EL (cell line): Measurements from ENCODE around the gene SPOCD1.

ENCODE experiments used
- DNase-seq: peaks from one replicate; pipeline ENCODE4 v3.0.0-alpha.2; 2016

Gene SPOCD1

GRCh38 chr1:31785947-31786290, 29.9 kb downstream of the SPOCD1 start:
- DNase-seq, result no peak

GRCh38 chr1:31785020-31785946, 30.5 kb downstream of the SPOCD1 start:
- no peak for DNase-seq

- no peak for DNase-seq
These were observed 31.3 kb downstream of the SPOCD1 start for GRCh38 chr1:31784356-31785019.

GRCh38 chr1:31783846-31784245, 32.0 kb downstream of the SPOCD1 start:
- no peak for DNase-seq

DNA sequence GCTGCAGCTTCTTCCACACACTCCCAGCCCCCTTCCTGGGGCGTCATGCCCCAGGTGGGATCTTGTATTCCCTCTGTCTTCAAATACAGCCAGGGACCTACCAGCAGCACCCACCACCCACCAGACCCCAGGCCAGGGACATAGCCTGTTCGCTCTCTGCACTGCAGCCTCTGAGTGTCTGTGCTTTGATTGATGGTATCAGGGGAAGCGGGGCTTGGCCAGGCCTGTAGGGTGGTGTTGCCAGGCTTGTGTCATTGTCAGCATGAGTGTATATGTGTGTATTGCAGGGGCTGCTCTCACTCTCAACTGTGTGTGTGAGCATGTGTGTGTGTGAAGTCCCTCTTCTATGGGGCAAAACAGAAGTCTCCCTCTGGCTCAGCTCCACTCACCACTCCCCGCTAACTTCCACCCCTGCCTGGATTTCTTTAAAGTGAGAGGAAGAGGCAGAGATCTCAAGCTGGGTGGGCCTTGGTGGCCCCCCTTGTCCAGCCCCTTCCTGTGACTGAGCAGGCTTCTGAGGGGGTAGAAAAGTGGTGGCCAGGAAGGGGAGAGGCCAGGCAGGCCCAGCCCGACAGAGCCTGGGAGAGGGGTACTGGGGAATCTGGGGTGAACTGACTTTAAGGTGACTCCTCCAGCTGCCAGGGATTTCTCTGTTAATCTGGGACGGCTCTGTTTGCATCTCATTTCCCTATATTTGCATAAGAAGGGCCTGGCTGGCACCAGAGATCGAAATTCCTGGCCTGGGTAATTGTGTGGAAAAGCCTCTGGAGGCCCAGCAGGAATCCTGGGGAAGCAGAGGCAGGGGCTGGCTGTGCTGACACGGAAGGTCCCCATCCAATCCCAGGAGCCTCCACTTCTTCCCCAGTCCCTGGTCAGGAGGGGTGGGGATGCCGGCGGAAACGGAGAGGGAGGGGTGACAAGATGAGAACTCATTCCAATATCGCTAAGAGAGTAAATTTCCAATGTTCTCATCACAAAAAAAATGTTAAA, 33.1 kb downstream of the SPOCD1 start:
- no peak for DNase-seq

- DNase-seq, result no peak
These were observed 34.0 kb downstream of the SPOCD1 start for GRCh38 chr1:31781756-31782371.

GRCh38 chr1:31781138-31781755, 34.6 kb downstream of the SPOCD1 start:
- no peak for DNase-seq

GRCh38 chr1:31780632-31781031, 35.2 kb downstream of the SPOCD1 start:
- DNase-seq, result no peak

- DNase-seq, result no peak
These were observed 36.1 kb downstream of the SPOCD1 start for GRCh38 chr1:31779687-31780086.

DNA sequence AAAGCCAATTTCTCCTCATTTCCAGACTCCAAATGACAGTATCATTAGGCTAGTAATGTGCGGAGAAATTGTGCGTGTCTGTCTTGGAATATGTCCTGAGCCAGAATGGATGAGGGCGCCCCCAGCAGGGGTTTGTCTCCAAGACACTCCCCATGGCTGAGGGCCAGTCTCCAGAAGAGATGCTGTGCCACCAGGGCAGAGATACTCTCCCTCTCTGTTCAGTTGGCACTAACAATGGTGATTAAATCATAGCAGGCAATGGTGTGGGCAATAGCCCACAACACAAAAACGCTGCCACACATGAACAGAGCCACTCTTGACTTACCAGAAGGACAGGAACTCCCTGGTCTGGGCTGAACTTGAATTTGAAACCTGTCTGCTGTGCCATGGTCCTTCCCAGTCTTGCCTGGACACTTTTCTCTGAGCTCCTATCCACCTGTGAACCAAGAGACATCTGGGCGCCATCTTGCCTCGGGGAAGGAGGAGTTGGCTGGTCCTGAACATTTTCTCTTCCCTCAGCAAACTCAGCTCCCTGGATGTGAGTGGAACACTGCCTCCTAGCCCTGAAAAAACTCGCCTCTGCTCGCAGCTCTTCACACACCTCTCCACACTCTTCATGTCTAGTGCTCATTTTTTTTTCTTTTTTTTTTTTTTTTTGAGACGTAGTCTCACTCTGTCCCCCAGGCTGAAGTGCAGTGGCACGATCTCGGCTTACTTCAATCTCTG, 36.9 kb downstream of the SPOCD1 start:
- DNase-seq, result no peak

DNA sequence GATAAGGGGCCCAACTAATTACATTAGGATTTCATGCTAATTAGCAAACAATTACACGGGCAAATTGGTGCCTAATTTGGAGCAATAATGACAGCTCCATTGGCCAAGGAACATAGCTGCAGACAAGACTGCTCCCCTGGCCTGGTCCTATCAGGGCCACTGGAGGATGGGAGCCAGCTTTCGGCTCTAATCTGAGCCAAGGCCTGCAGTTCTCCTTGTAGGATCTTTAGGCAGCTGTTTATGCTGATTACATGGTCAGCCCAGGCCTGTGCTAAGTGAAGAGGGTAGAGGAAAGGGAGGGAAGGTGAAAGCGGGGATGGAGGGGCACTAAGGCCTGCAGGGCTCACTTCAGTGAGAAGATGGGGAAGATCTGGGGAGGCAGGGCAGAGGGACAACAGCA, 39.3 kb downstream of the SPOCD1 start:
- no peak for DNase-seq

DNA sequence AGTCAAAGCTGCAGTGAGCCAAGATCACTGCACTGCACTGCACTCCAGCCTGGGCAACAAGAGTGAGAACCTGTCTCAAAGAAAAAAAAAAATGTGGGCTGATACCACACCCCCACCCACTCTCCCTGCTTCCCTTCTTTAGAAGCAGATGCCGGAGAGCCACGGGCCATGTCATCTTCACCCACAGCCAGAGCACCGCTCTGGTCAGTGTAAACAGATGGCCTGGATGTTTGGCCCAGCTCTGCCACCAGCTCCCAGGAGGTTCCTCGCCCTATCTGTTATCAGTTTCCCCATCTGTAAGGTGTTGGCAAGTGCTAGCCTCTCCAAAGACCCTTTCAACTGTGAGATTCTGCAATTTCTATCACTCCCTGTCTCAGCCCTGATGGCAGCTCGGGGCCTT, 39.8 kb downstream of the SPOCD1 start:
- no peak for DNase-seq

GRCh38 chr1:31775210-31775999, 40.4 kb downstream of the SPOCD1 start:
- DNase-seq, result no peak

GRCh38 chr1:31774495-31774894, 41.3 kb downstream of the SPOCD1 start:
- no peak for DNase-seq

- DNase-seq, result no peak
These were observed 42.0 kb downstream of the SPOCD1 start for GRCh38 chr1:31773861-31774260.

- no peak for DNase-seq
These were observed 43.1 kb downstream of the SPOCD1 start for GRCh38 chr1:31772669-31773248.

GRCh38 chr1:31771891-31772668, 43.7 kb downstream of the SPOCD1 start:
- DNase-seq, result no peak

GRCh38 chr1:31769720-31770390, 46.0 kb downstream of the SPOCD1 start:
- no peak for DNase-seq
